Liver (tissue), 9 donors: ENCODE results near the gene YEATS2. TPM values are rescaled to one million over a fixed set of nuclear protein-coding genes. Genes with fewer than 3 reads are reported as not detected.

Source experiments
- DNase-seq: peaks from one replicate; pipeline ENCODE4 v3.0.0-alpha.2; 2017; ENCODE audit warnings: low spot score
- H3K27ac ChIP-seq, 2 donors: one replicate each; pipeline ENCODE4 v1.7.0; 2013; ENCODE audit warnings: inconsistent platforms in 2 of 2, low read length in 2 of 2, control low read depth in 1 of 2, low read depth in 1 of 2, mild to moderate bottlenecking in 1 of 2
- H3K27me3 ChIP-seq, 4 donors: one replicate each; pipeline versions ENCODE4 v1.6.1 to v1.7.0; 2013; ENCODE audit warnings: low read length in 3 of 4, inconsistent platforms in 1 of 4, mild to moderate bottlenecking in 1 of 4, moderate library complexity in 1 of 4; ENCODE audit not compliant: control insufficient read depth in 4 of 4, insufficient read depth in 4 of 4
- H3K36me3 ChIP-seq, 4 donors: one replicate each; pipeline versions ENCODE4 v1.6.1 to v1.7.0; 2013; ENCODE audit warnings: low read length in 3 of 4, mild to moderate bottlenecking in 3 of 4, low read depth in 1 of 4, moderate library complexity in 1 of 4; ENCODE audit not compliant: control insufficient read depth in 4 of 4, insufficient read depth in 3 of 4
- H3K4me1 ChIP-seq, 4 donors: one replicate each; pipeline versions ENCODE4 v1.6.1 to v1.7.0; 2013; ENCODE audit warnings: low read length in 3 of 4, mild to moderate bottlenecking in 3 of 4, moderate library complexity in 1 of 4; ENCODE audit not compliant: control insufficient read depth in 4 of 4, insufficient read depth in 4 of 4
- H3K4me3 ChIP-seq, 3 donors: one replicate each; pipeline versions ENCODE4 v1.6.1 to v1.7.0; 2013; ENCODE audit warnings: low read length in 3 of 3, control low read depth in 1 of 3, low read depth in 1 of 3, mild to moderate bottlenecking in 1 of 3
- H3K9ac ChIP-seq, 2 donors: one replicate each; pipeline ENCODE4 v1.7.0; 2013; ENCODE audit warnings: low read length in 2 of 2, mild to moderate bottlenecking in 2 of 2, moderate library complexity in 2 of 2, control low read depth in 1 of 2, low read depth in 1 of 2
- H3K9me3 ChIP-seq, 4 donors: one replicate each; pipeline versions ENCODE4 v1.6.1 to v1.7.0; 2013; ENCODE audit warnings: low read length in 3 of 4; ENCODE audit not compliant: control insufficient read depth in 4 of 4
- FOXA1 ChIP-seq: IDR thresholded peaks from 2 replicates; pipeline ENCODE4 v1.6.1; 2016; ENCODE audit warnings: antibody characterized with exemption
- GABPA ChIP-seq, 2 donors: IDR thresholded peaks in 1 of 2; conservative IDR thresholded peaks in 1 of 2; 2 replicates each; pipeline ENCODE4 v1.6.1; 2016; ENCODE audit warnings: antibody characterized with exemption in 2 of 2, mild to moderate bottlenecking in 1 of 2, moderate library complexity in 1 of 2
- HNF4A ChIP-seq, 2 donors: conservative IDR thresholded peaks; 2 replicates each; pipeline ENCODE4 v1.6.1; 2016; ENCODE audit warnings: antibody characterized with exemption in 2 of 2, mild to moderate bottlenecking in 2 of 2
- HNF4G ChIP-seq: IDR thresholded peaks from 2 replicates; pipeline ENCODE4 v1.6.1; 2016; ENCODE audit warnings: antibody characterized with exemption
- JUND ChIP-seq, 2 donors: IDR thresholded peaks; 2 replicates each; pipeline ENCODE4 v1.6.1; 2016; ENCODE audit warnings: antibody characterized with exemption in 2 of 2
- MAX ChIP-seq: IDR thresholded peaks from 2 replicates; pipeline ENCODE4 v1.6.1; 2016; ENCODE audit warnings: antibody characterized with exemption
- RAD21 ChIP-seq, 2 donors: IDR thresholded peaks; 2 replicates each; pipeline ENCODE4 v1.6.1; 2016; ENCODE audit warnings: antibody characterized with exemption in 2 of 2, mild to moderate bottlenecking in 2 of 2
- REST ChIP-seq: IDR thresholded peaks from 2 replicates; pipeline ENCODE4 v1.6.1; 2016; ENCODE audit warnings: antibody characterized with exemption, mild to moderate bottlenecking
- RXRA ChIP-seq, 2 donors: IDR thresholded peaks; 2 replicates each; pipeline ENCODE4 v1.6.1; 2017 to 2018; ENCODE audit warnings: antibody characterized with exemption in 2 of 2, mild to moderate bottlenecking in 1 of 2
- SP1 ChIP-seq: IDR thresholded peaks from 2 replicates; pipeline ENCODE4 v1.6.1; 2018; ENCODE audit warnings: antibody characterized with exemption, mild to moderate bottlenecking
- YY1 ChIP-seq: IDR thresholded peaks from 2 replicates; pipeline ENCODE4 v1.6.1; 2016; ENCODE audit warnings: antibody characterized with exemption, mild to moderate bottlenecking
- WGBS: extraction: QIAGEN DNeasy Blood & Tissue Kit; methylation state at CpG from one replicate; pipeline ENCODE4 v1.1.7; 2013; 5-methylcytosine and 5-hydroxymethylcytosine counted together
- polyA plus RNA-seq, 2 donors: library from polyadenylated mRNA; stranded (reverse) in 1 of 2; unstranded in 1 of 2; fragments of 200-250 nt in 1 of 2; fragments of >200 nt in 1 of 2; fragmentation: Nextera tagmentation in 1 of 2; extraction: Ambion mirVana in 1 of 2; gene quantifications; one replicate each; pipeline versions ENCODE4 v1.2.1 to v1.2.3, GENCODE V29; 2013 to 2015
- total RNA-seq, 2 donors: library from RNA; depleted of rRNA; stranded (reverse); fragments of >200 nt; gene quantifications; one replicate each; pipeline ENCODE4 v1.2.3, GENCODE V29; 2014
- TF ChIP-seq, protein P1 (sequence below): fragments of 150-350 bp; IDR thresholded peaks from 2 replicates; pipeline ENCODE4 v1.5.1; 2017; ENCODE audit warnings: improper control_type of control experiment, low read depth, low read length; ENCODE audit not compliant: missing input control
- TF ChIP-seq, protein P2 (sequence below): IDR thresholded peaks from 2 replicates; pipeline ENCODE4 v1.6.1; 2016; ENCODE audit warnings: antibody characterized with exemption
- donor health status: healthy.
- donor health status: healthy.
- donor health status: healthy.
- donor health status: healthy.
- donor health status: healthy.

Gene YEATS2
- total and polyA plus RNA-seq, 4 donors: 1.5 to 9.4 (median 4.9) TPM

- TF ChIP-seq JUND (IDR thresholded peaks at IDR 0.05): no peak
- TF ChIP-seq SP1: no peak
- TF ChIP-seq, protein P1, sequence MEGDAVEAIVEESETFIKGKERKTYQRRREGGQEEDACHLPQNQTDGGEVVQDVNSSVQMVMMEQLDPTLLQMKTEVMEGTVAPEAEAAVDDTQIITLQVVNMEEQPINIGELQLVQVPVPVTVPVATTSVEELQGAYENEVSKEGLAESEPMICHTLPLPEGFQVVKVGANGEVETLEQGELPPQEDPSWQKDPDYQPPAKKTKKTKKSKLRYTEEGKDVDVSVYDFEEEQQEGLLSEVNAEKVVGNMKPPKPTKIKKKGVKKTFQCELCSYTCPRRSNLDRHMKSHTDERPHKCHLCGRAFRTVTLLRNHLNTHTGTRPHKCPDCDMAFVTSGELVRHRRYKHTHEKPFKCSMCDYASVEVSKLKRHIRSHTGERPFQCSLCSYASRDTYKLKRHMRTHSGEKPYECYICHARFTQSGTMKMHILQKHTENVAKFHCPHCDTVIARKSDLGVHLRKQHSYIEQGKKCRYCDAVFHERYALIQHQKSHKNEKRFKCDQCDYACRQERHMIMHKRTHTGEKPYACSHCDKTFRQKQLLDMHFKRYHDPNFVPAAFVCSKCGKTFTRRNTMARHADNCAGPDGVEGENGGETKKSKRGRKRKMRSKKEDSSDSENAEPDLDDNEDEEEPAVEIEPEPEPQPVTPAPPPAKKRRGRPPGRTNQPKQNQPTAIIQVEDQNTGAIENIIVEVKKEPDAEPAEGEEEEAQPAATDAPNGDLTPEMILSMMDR: no peak
- TF ChIP-seq FOXA1: no peak
- no peak for TF ChIP-seq RXRA (IDR thresholded peaks at IDR 0.05)
- H3K4me1 ChIP-seq: no peaks in the 10 kb centered on the region
- H3K4me3 ChIP-seq: no peak overlapping the region
- DNase-seq: no peak
- H3K27ac ChIP-seq: no peak overlapping the region
- H3K9ac ChIP-seq: no peak overlapping the region
- 96% methylated on average over 4 of the region's 4 CpGs for WGBS
- H3K9me3 ChIP-seq: no peaks in the 10 kb centered on the region
- peaks cover 5 to 22% (median 13%) of the 10 kb centered on the region in 4 donors for H3K36me3 ChIP-seq
- H3K27me3 ChIP-seq: no peaks in the 10 kb centered on the region
These were observed 96.9 kb downstream of the YEATS2 start for GRCh38 chr3:183794452-183794851.

DNA sequence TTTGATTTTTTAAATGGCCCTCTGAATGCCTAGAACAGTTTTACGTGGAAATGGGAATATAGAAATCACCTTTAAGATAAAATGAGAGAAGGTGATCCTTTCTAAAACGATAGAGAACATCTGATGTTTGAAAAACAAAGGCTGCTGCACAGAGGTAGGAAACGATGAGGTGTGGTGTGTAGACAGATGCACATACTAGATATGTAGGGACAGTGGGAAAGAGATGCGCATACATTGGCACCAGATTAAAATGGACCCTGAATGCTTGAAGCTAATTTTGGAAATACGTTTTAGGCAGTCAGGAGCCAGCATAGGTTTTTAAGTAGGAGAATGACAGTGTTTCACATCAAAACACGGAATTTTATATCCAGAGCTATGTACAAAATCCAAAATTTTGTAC, 98.8 kb downstream of the YEATS2 start:
- DNase-seq: no peak
- Histone ChIP-seq H3K27ac (no peak overlapping the region), H3K36me3 (peaks cover 4 to 28% (median 10%) of the 10 kb centered on the region in 4 donors), H3K4me3 (no peak overlapping the region), H3K9me3 (no peaks in the 10 kb centered on the region), H3K4me1 (no peaks in the 10 kb centered on the region), H3K9ac (no peak overlapping the region), H3K27me3 (no peaks in the 10 kb centered on the region)
- TF ChIP-seq GABPA (IDR thresholded peaks at IDR 0.05 in 1 of 2, conservative IDR thresholded peaks at IDR 0.05 in 1 of 2) (no peak), REST (no peak), HNF4A (conservative IDR thresholded peaks at IDR 0.05) (no peak), SP1 (no peak), HNF4G (no peak), FOXA1 (no peak), YY1 (no peak)
- 87% methylated on average over 6 of the region's 6 CpGs for WGBS

GRCh38 chr3:183797996-183798395, 100.4 kb downstream of the YEATS2 start:
- DNase-seq: no peak
- H3K27me3 ChIP-seq: no peaks in the 10 kb centered on the region
- H3K27ac ChIP-seq: no peak overlapping the region
- no peak overlapping the region for H3K4me3 ChIP-seq
- H3K36me3 ChIP-seq: peaks cover 4 to 36% (median 17%) of the 10 kb centered on the region in 4 donors
- no peak overlapping the region for H3K9ac ChIP-seq
- WGBS: 96% methylated on average over 9 of the region's 9 CpGs
- no peak for TF ChIP-seq RAD21 (IDR thresholded peaks at IDR 0.05)
- TF ChIP-seq, protein P2, sequence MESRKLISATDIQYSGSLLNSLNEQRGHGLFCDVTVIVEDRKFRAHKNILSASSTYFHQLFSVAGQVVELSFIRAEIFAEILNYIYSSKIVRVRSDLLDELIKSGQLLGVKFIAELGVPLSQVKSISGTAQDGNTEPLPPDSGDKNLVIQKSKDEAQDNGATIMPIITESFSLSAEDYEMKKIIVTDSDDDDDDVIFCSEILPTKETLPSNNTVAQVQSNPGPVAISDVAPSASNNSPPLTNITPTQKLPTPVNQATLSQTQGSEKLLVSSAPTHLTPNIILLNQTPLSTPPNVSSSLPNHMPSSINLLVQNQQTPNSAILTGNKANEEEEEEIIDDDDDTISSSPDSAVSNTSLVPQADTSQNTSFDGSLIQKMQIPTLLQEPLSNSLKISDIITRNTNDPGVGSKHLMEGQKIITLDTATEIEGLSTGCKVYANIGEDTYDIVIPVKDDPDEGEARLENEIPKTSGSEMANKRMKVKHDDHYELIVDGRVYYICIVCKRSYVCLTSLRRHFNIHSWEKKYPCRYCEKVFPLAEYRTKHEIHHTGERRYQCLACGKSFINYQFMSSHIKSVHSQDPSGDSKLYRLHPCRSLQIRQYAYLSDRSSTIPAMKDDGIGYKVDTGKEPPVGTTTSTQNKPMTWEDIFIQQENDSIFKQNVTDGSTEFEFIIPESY: no peak
- no peak for TF ChIP-seq JUND (IDR thresholded peaks at IDR 0.05)
- no peak for TF ChIP-seq SP1
- TF ChIP-seq GABPA (IDR thresholded peaks at IDR 0.05 in 1 of 2, conservative IDR thresholded peaks at IDR 0.05 in 1 of 2): no peak
- no peak for TF ChIP-seq HNF4A (conservative IDR thresholded peaks at IDR 0.05)
- TF ChIP-seq MAX: no peak
- no peaks in the 10 kb centered on the region for H3K4me1 ChIP-seq
- no peaks in the 10 kb centered on the region for H3K9me3 ChIP-seq
